Muscle layer of duodenum (tissue), 2 donors: ENCODE results near the gene PTGIS.

ENCODE experiments used
- H3K27ac ChIP-seq: one replicate; pipeline ENCODE4 v1.7.0; 2013; ENCODE audit warnings: mild to moderate bottlenecking, low read length
- H3K27me3 ChIP-seq: one replicate; pipeline ENCODE4 v1.7.0; 2013; ENCODE audit warnings: low read depth, mild to moderate bottlenecking, control low read depth, low read length
- H3K36me3 ChIP-seq, 2 donors: one replicate each; pipeline ENCODE4 v1.7.0; 2013; ENCODE audit warnings: low read length in 2 of 2, control low read depth in 1 of 2, mild to moderate bottlenecking in 1 of 2; ENCODE audit not compliant: insufficient read depth in 2 of 2, control insufficient read depth in 1 of 2
- H3K4me1 ChIP-seq, 2 donors: one replicate each; pipeline ENCODE4 v1.7.0; 2013; ENCODE audit warnings: low read length in 2 of 2, mild to moderate bottlenecking in 2 of 2, control low read depth in 1 of 2, moderate library complexity in 1 of 2; ENCODE audit not compliant: insufficient read depth in 2 of 2, control insufficient read depth in 1 of 2
- H3K4me3 ChIP-seq, 2 donors: one replicate each; pipeline ENCODE4 v1.7.0; 2013; ENCODE audit warnings: low read length in 2 of 2, low read depth in 1 of 2, mild to moderate bottlenecking in 1 of 2
- H3K9me3 ChIP-seq, 2 donors: one replicate each; pipeline ENCODE4 v1.7.0; 2013; ENCODE audit warnings: low read length in 2 of 2, control low read depth in 1 of 2, mild to moderate bottlenecking in 1 of 2; ENCODE audit not compliant: control insufficient read depth in 1 of 2
- donor health status: healthy.

The PTGIS gene

DNA sequence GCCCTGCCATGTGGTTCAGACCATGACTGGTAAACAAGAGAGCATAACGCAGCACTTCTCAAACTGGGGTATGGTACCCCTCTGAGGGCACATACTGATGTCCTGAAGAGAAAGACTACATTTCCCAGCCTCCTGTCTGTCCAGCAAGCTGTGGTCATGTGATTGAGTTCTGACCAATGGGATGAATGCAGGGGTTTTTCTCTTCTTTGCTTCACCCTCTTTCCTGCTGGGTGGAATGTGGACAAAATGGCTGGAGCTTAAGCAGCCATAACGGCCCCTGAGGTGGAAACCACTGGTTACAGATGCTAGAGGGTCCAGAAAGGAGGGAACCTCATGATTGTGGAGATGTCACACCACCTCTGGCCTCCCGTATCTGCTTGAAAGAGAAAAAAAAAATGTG lies 66.0 kb downstream of the PTGIS start:
- H3K27ac ChIP-seq: no peak overlapping the region
- no peaks in the 10 kb centered on the region for H3K27me3 ChIP-seq
- peaks cover 0 to 1% of the 10 kb centered on the region in 2 donors for H3K36me3 ChIP-seq
- H3K9me3 ChIP-seq: no peaks in the 10 kb centered on the region
- H3K4me1 ChIP-seq: peaks cover 0 to 6% of the 10 kb centered on the region in 2 donors
- H3K4me3 ChIP-seq: no peak overlapping the region

DNA sequence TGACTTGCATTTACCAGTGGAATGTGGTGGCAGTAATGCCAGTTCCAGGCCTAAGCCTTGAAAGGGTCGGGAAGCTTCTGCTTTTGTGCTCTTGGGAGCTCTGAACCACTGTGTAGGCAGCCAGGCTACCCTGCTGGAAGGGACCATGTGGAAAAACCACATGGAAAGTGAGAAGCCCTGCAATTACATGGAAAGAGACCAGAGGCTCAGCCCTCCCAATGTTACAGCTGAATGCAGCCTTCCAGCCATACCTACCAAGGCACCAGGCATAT lies 70.6 kb downstream of the PTGIS start:
- Histone ChIP-seq H3K4me3 (no peak overlapping the region), H3K27me3 (no peaks in the 10 kb centered on the region), H3K36me3 (no peaks in the 10 kb centered on the region), H3K4me1 (no peaks in the 10 kb centered on the region), H3K9me3 (no peaks in the 10 kb centered on the region), H3K27ac (no peak overlapping the region)

DNA sequence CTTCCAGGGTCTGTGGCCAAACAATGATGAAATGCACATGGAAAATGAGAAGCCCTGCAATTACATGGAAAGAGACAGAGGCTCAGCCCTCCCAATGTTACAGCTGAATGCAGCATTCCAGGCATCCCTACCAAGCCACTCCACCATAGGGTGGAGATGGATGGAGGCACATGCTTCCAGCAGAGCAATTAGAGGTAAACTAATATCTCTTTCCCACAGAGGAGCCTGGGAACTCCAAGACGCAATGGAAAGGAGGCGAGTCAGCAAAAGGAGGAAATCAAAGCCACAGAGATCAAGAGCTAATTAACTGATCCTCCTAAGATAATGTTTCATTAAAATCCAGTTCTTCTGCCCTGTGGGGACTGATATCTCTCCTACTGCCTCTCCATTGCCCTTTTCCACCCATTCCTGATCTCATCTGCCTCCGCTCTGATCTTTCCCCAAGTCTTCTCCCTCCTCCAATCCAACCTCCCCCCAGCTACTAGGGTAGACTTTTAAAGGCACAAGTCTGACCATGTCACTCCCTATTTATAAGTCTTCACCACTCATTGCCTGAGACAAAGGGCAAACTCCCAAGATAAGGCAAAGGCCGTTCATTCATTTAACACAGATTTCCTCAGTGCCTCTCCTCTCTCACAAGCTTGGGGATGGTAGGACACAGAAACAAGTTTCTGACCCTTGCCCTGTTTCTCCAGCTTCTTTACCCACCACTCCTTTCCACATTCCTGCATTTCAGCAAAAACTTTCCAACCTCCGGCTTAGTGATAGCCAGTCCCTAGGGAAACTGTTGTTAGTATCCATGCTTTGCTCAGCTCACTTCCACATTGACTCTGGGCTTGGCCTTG lies 71.2 kb downstream of the PTGIS start:
- no peaks in the 10 kb centered on the region for H3K27me3 ChIP-seq
- H3K36me3 ChIP-seq: no peaks in the 10 kb centered on the region
- H3K4me3 ChIP-seq: no peak overlapping the region
- H3K9me3 ChIP-seq: no peaks in the 10 kb centered on the region
- H3K27ac ChIP-seq: no peak overlapping the region
- no peaks in the 10 kb centered on the region for H3K4me1 ChIP-seq

DNA sequence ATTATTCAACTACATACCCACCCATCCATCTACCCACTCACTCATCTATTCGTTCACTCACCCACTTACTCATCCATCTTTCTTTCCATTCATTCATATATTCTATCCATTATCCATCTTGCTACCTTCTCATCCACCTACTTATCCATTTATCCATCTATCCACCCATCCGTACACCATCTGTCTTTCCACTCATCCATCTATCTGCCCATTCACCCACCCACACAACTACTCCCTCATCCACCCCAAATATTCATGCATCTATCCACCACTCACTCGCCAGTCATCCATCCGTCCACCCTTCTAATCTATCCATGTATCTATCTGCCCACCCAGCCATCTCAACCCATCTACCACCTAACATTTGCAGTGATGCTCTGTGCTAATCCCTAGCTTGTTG lies 71.9 kb downstream of the PTGIS start:
- Histone ChIP-seq H3K27ac (no peak overlapping the region), H3K4me1 (no peaks in the 10 kb centered on the region), H3K36me3 (no peaks in the 10 kb centered on the region), H3K9me3 (no peaks in the 10 kb centered on the region), H3K4me3 (no peak overlapping the region), H3K27me3 (no peaks in the 10 kb centered on the region)

DNA sequence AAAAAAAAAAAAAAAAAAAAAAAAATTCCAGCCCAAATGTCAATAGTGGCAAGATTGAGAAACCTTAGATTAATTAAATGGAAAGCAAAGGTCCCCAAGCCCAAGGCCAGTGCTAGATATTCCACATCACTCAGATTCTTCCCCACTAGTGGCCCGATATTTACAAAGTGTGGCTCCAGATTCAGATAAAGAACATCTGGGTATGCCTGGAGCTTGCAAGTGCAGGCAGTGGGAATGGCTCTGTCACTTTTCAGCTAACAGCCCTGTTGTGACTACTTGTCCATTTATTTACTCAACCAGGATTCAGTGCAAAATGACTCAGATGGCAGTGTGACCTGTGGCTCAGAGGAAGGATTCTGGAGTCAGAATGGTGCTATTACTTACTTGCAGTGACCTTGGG lies 77.2 kb downstream of the PTGIS start:
- Histone ChIP-seq H3K9me3 (no peaks in the 10 kb centered on the region), H3K4me3 (no peak overlapping the region), H3K36me3 (no peaks in the 10 kb centered on the region), H3K4me1 (no peaks in the 10 kb centered on the region), H3K27me3 (peaks cover 8% of the 10 kb centered on the region), H3K27ac (no peak overlapping the region)

DNA sequence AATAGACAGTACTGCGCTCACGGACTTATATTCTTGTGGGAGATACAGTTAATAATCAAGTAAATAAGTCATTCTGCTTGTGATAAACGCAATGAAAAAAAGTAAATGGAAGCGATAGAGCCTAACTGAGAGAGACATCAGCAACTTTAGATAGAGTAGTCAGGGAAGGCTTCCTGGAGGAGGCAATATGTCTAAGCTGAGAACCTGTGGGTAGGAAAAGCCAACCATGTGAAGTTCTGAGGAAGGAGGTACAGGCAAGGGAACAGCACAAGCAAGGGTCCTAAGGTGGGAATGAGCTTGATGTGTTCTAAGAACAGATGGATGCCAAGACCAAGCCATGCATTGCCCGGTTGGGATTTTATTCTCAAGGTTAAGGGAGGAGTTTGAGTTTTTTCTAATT lies 78.2 kb downstream of the PTGIS start:
- Histone ChIP-seq H3K9me3 (no peaks in the 10 kb centered on the region), H3K36me3 (no peaks in the 10 kb centered on the region), H3K27ac (no peak overlapping the region), H3K27me3 (peaks cover 8% of the 10 kb centered on the region), H3K4me1 (peaks cover 0 to 3% of the 10 kb centered on the region in 2 donors), H3K4me3 (no peak overlapping the region)

DNA sequence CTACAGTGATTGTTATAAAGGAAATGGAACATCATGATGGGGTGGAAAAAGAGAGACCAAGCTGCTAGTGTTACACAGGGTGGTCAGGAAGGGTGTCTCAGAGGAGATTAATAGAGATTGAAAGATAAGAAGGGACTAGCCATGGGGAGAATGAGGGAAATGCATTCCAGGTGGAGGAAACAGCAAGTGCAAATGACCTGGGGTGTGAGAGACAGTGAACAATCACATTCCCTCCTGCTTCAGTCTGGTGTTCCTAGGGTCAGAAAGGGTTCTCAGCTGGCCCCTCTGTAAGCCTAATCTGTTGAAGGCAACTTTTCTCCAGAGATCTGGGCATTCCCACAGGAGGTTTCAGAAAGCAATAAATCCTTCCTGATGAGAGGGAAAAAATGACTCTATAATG lies 81.9 kb downstream of the PTGIS start:
- peaks cover 13% of the 10 kb centered on the region for H3K27me3 ChIP-seq

DNA sequence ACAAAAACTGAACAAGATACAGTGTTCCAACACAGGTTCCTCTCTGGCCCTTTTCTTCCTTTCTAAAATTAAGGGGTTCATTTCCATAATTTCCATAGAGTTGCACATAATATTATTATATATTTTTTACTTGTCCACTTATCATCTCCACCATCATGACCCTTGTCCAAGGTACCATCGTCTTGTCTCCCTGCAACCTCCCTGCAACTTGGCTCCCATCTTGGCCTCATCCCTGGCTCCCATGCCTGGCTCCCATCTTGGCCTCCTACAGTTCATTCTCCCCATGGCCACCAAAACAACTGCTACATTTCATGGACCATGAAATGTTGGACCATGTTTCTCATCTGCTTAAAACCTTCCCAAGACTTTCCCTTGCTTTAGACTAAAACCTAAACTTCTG lies 82.4 kb downstream of the PTGIS start:
- H3K9me3 ChIP-seq: no peaks in the 10 kb centered on the region
- H3K27ac ChIP-seq: no peak overlapping the region
- H3K4me1 ChIP-seq: peaks cover 0 to 25% of the 10 kb centered on the region in 2 donors
- peaks cover 13% of the 10 kb centered on the region for H3K27me3 ChIP-seq
- H3K4me3 ChIP-seq: no peak overlapping the region
- no peaks in the 10 kb centered on the region for H3K36me3 ChIP-seq

More for the DNA sequence above, 81.9 kb downstream of the PTGIS start:
- Histone ChIP-seq H3K36me3 (no peaks in the 10 kb centered on the region), H3K27ac (no peak overlapping the region), H3K9me3 (no peaks in the 10 kb centered on the region), H3K4me3 (no peak overlapping the region), H3K4me1 (peaks cover 0 to 23% of the 10 kb centered on the region in 2 donors)

DNA sequence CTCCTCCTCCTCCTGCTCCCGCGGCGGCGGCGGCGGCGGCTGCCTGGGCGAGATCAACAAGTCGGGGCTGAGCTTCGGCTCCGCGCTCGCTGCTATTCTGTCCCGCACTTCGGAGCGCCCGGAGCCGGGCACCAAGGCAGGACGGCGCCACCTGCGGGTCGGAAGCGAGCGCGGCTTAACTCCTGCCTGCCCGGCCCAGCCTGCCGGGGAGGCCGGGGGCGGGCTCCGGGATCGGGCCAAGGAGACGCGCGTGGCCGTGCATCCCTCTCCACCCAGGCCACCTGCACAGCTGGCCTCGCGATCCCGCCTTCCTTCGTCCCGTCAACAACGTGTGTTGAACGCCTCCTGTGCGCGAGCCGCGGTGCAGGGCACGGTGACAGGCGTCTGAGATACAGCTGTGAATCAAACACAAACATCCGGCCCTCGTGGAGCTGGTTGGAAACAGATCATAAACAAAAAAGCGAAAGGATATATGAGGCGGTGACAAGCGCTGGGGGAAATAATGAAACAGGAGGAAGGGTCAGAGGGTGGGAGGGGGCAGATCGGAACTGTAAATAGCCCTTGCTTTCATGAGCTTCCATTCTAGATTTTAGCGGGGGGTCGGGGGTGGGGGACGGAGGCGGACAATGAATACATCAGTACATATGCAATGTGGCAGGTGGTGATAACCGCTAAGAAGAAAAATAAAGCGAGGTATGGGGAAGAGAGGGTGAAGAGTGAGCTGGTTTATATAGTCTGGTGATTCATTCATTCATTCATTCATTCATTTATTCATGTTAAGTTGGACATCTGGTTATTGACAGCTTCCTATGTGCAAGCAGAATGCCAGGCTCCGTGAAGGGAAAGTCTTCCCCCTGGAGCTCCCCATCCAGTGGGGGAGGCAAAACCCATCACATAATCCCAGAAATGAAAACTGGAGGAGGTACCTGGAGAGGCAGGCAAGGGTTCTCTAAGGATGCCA lies 83.5 kb downstream of the PTGIS start:
- no peak overlapping the region for H3K27ac ChIP-seq

DNA sequence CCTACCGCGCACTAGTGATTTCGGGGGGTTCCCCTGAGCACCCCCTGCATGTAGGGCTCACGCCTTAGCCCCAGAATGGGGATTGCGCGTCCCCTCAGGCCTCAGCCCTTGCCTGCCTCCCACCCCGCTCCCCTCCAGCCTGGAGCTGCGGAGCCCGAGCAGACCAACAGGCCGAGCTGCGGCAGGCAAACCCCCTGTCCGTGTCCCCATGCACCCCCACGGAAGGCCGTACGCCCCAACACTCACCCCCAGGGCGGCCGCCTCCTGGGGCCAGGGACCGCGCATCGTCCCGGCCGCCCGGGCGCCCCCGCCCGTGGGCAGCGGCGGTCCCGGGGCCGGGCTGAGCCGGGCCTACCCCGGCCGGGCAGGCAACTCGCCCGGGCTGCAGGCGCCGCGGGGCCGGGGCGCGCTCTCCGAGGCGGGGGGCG lies 84.2 kb downstream of the PTGIS start:
- Histone ChIP-seq H3K4me3 (peak overlapping the region; percentile 52 to 73), H3K27me3 (peaks cover 13% of the 10 kb centered on the region), H3K4me1 (peaks cover 0 to 44% of the 10 kb centered on the region in 2 donors), H3K36me3 (no peaks in the 10 kb centered on the region), H3K27ac (no peak overlapping the region), H3K9me3 (no peaks in the 10 kb centered on the region)

More for the DNA sequence above, 83.5 kb downstream of the PTGIS start:
- Histone ChIP-seq H3K4me1 (peaks cover 0 to 36% of the 10 kb centered on the region in 2 donors), H3K27me3 (peaks cover 13% of the 10 kb centered on the region), H3K9me3 (no peaks in the 10 kb centered on the region), H3K36me3 (no peaks in the 10 kb centered on the region), H3K4me3 (peak overlapping the region; percentile 42 to 65)

DNA sequence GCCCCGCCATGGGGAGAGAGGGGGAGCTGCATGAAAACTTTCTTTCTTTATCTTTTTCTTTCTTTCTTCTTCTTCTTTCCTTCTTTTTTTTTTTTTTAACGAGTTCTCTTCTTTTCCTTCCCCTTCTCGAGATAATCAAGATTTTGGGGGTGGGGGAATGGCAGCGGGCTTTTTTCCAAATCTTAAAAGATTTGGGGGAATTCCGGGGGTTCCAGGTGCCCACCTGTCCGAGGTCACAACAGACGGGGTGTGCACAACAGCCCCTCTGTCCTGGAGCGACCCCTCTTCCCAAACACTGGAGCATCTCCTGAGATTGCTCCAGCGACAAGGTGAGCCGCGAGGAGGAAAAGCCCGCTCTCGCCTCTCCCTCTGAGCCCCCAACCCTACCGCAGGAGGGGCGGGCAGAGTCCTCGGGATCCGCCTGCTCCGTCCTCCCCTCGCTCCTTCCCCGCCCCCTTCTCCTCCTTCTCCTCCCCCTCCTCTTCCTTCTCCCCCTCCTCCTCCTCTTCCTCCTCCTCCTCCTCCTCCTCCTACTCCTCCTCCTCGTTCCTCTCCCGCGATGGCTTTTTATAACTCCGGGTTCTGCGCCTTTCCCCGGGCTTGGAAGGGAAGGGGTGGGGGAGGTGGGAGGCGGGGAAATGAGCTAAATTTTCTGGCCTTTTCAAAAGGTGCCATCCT lies 84.8 kb downstream of the PTGIS start:
- Histone ChIP-seq H3K27me3 (peaks cover 13% of the 10 kb centered on the region), H3K9me3 (no peaks in the 10 kb centered on the region), H3K27ac (no peak overlapping the region), H3K36me3 (no peaks in the 10 kb centered on the region), H3K4me1 (peaks cover 0 to 47% of the 10 kb centered on the region in 2 donors), H3K4me3 (peak overlapping the region; percentile 52 to 73)
